ENCODE data around the gene SBNO2. TPM values are rescaled to one million over a fixed set of nuclear protein-coding genes. Genes with fewer than 3 reads are reported as not detected.
"Not testable (repeated sequence)": the region's sequence is repeated elsewhere in the genome, so short reads cannot be mapped to it uniquely, and the experiment has no call there.

Gene SBNO2
- total RNA-seq, 1 donor from 2014 or later: 18.7 TPM

GRCh38 chr19:1125601-1126467 lies 48.2 kb downstream of the SBNO2 start:
- ATAC-seq: no peak
- no peak for DNase-seq
- intact Hi-C loops (cut with micrococcal nuclease): no loop called here

DNA sequence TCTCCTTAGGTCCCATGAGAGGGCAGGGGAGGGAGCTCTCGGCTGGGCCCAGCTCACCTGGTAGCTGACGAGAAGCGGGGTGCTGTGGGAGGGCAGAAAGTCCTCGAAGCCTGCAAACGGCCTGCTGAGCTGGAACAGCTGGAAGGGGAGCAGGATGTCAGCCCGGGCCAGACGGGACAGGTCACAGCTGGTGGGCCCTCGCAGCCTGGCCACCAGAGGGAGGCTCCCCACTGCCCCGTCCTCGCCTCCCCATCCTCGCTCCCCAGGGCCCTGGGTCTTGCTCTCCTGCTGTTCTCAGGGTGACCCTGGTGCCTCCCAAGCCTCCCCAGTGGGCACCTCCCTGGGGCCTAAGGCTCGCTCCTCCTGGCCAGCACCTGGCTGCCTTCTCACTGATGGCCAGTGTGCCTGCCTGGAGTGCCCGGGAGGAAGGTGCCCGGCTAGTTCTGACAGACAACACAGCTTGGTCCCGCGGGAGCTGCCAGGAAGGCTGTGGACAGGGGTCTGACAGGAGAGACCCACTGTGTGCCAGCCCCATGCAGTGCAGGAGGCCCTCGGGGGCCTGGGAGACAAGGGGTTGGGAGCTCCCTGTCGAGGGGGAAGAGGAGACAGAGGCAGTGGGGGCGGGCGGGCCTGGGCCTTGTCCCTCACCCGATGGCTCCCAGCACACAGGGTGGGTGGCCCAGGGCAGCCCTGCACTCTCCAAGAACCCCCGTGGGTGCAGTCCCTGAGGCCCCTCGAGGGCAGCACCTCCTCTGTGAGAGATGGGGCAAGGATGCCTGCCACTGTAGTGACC lies 50.0 kb downstream of the SBNO2 start:
- ATAC-seq (no peak), DNase-seq (no peak)
- intact Hi-C loops (cut with micrococcal nuclease): no loop called here

- peak; percentile 27 for DNase-seq
- intact Hi-C loops (cut with micrococcal nuclease): no loop called here
- no peak for ATAC-seq
Measured at GRCh38 chr19:1123381-1123780, 50.7 kb downstream of the SBNO2 start.

GRCh38 chr19:1122972-1123363 lies 51.1 kb downstream of the SBNO2 start:
- intact Hi-C loops (cut with micrococcal nuclease): no loop called here
- ATAC-seq: peak; percentile 56

DNA sequence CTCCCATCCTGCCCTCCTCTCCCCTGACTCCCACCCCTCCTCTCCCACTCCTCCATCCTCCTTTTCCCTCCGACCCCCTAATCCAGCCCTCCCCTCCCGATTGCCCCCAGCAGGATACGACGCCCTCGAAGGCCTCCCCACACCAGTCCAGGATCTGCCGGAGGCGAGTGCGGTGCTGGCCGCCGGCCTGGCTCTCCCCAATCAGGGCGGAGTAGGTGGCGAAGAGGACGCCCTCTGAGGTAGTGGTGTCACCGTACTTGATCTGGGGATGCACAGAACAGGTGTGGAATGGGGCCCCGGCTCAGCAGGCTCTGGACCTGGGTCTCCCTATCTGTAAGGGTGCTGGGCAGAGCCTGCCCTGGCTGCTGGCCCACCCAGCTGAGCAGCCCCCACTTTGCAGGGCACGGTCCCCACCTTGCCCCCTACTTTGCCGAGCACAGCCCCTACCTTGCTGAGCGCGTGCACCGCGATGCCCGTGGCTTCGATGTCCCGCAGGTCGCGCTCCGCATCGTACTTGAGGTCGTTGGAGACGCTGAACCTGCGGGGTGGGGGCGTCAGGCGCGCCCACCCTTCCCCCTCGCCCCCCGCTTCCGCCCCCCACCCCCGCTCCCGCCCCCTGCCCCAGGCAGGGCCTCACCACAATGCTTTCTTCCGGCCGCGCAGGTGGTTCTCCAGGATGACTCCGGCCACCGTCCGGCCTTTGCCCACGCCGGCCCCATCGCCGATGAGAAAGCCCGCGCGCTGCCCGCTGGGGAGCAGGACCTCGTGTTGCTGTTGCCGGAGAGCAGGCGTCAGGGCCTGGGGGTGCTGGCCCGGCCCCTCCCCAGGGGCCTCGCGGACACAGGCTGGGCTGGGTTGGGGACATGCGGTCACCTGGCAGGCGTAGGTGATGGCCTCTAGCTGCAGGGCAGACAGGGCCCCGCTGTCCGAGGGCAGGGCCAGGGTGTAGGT lies 51.8 kb downstream of the SBNO2 start:
- DNase-seq (no peak), ATAC-seq (no peak)
- intact Hi-C loops (cut with micrococcal nuclease): no loop called here

More at GRCh38 chr19:1122972-1123363, 51.1 kb downstream of the SBNO2 start:
- peak; percentile 66 for DNase-seq

DNA sequence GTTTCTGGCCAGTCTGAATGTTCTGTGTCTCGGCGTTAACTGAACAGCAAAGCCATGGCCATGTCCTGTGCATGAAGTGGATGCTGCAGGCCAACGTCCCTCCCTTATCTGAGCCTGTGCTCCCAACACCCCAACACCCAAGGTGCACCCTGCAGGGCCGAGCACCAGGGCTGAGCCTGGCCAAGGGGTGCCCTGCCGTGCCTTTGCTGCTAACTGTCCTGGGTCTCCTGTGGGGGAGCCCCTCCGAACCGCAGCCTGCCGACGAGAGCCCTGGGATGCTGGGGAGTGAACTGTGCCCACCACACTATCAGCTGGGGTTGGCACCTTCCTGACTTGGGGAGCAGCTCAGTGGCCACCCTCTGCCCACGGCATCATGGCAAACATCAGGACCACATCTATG lies 52.7 kb downstream of the SBNO2 start:
- intact Hi-C loops (cut with micrococcal nuclease): no loop called here
- ATAC-seq (no peak), DNase-seq (no peak)

DNA sequence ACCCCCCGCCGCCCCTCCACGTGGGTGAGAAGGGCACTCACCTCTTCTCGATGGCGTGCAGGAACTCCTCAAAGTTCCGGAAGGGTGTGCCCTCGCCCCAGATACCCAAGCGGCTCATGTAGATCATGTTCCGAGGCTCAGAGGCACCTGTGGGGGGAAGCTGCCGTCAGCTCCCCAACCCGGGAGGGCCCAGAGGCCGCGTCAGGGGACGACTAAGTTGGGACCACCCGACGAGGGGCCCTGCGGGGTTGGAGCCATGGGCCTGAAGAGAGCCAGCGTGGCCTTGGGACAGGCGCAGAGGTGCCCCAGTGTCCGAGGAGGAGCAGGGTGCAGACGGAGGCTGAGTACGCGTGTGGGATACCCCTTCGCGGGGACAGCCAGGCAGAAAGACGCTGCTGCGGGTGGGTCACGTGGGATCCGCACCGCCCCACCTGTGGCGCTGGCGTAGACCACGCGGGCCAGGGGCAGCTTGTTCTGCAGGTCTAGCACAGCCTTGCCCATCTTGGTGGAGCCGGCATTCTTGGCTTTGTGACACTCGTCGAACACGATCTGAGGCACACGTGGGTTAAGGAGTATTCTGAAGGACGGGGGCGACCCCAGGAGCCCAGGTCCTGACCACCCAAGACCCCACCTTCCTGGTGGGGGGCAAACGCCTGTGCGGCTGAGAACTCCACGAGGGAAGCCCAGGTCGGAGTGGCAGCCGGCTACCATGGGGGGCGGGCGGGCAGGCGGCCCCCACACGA lies 54.4 kb downstream of the SBNO2 start:
- DNase-seq (peak; percentile 28), ATAC-seq (no peak)
- intact Hi-C loops (cut with micrococcal nuclease): loop anchor here (10.0 kb wide), 1 partner anchor 75 kb away; no protein-coding TSS in a partner anchor

GRCh38 chr19:1118999-1119398 lies 55.1 kb downstream of the SBNO2 start:
- ATAC-seq (no peak), DNase-seq (peak; percentile 36)
- intact Hi-C loops (cut with micrococcal nuclease): loop anchor here (10.0 kb wide), 1 partner anchor 76 kb away; no protein-coding TSS in a partner anchor

- no peak for ATAC-seq
- no peak for DNase-seq
- intact Hi-C loops (cut with micrococcal nuclease): loop anchor here (10.0 kb wide), 1 partner anchor 77 kb away; no protein-coding TSS in a partner anchor
Measured at GRCh38 chr19:1117654-1118053, 56.4 kb downstream of the SBNO2 start.

GRCh38 chr19:1116726-1117581 lies 57.1 kb downstream of the SBNO2 start:
- no peak for ATAC-seq
- intact Hi-C loops (cut with micrococcal nuclease): loop anchor here (10.0 kb wide), 1 partner anchor 78 kb away; no protein-coding TSS in a partner anchor
- DNase-seq: peak; percentile 32

GRCh38 chr19:1115646-1116420 lies 58.2 kb downstream of the SBNO2 start:
- intact Hi-C loops (cut with micrococcal nuclease): loop anchor here (10.0 kb wide), 1 partner anchor 79 kb away; no protein-coding TSS in a partner anchor
- DNase-seq: no peak
- ATAC-seq: no peak

DNA sequence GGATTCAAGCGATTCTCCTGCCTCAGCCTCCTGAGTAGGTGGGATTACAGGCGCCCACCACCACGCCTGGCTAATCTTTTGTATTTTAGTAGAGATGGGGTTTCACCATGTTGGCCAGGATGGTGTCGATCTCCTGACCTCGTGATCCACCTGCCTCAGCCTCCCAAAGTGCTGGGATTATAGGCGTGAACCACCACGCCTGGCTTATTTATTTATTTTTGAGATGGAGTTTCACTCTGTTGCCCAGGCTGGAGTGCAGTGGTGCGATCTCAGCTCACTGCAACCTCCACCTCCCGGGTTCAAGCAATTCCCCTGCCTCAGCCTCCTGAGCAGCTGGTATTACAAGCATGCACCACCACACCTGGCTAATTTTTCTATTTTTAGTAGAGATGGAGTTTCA lies 59.3 kb downstream of the SBNO2 start:
- ATAC-seq, DNase-seq: not testable (repeated sequence)
- intact Hi-C loops (cut with micrococcal nuclease): loop anchor here (10.0 kb wide), 1 partner anchor 80 kb away; no protein-coding TSS in a partner anchor

GRCh38 chr19:1113986-1114483 lies 60.0 kb downstream of the SBNO2 start:
- DNase-seq (no peak), ATAC-seq (no peak)
- intact Hi-C loops (cut with micrococcal nuclease): loop anchor here (10.0 kb wide), 1 partner anchor 81 kb away; no protein-coding TSS in a partner anchor

DNA sequence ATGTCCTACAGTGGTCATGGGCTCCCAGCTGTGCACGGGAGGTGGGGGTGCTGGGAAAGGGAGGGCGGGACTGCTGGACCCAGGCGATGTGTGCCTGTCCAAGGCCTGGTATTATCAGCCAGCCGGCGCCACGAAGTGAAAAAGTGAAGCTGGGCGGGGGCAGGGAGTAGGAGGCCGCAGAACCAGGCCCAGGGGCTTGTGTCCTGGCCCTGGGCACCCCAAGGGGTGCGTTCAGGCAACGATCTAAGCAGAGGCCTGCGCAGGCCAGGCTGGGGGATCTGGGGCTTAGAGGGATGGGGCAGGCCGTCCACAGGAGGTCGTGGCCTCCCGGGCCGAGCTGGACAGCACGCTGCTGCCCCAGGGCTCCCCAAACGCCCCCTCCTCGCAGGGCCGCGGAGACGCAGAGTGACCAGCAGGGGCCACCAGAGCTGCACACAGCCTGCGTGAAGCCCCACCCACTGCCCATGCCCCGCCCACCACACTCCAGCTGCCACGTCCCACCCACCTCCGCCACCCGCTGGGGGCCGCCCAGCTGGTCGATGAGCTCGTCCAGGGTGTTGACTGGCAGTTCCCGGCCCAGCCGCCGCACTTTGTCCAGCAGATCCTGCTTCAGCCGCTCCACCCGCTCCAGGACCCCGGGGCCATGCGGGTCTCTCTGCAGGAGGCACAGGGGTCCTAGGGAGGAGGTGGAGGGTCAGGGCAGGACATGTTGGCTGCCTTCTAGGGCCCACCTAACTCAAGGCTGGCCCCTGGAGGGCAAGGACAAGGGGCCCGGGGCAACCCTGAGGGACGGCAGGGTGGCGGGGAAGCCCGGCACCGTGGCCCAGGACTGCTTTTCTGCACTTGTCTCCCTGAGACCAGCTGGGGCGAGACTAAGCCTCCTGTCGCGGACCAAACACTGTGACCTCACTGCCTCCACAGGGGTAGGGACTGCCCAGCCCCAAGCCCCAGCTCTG lies 60.8 kb downstream of the SBNO2 start:
- DNase-seq (peak; percentile 98), ATAC-seq (peak; percentile 91)
- intact Hi-C loops (cut with micrococcal nuclease): loop anchor here (10.0 kb wide), 1 partner anchor 81 kb away; no protein-coding TSS in a partner anchor
